ENCODE measurements around the gene PHKA1. TPM values are rescaled to one million over a fixed set of nuclear protein-coding genes. Genes with fewer than 3 reads are reported as not detected.
"Not testable (repeated sequence)": the region's sequence is repeated elsewhere in the genome, so short reads cannot be mapped to it uniquely, and the experiment has no call there.

The PHKA1 gene
- total and polyA plus RNA-seq, 2 experiments from 2014 or later, result 2.7 to 6.7 TPM

DNA sequence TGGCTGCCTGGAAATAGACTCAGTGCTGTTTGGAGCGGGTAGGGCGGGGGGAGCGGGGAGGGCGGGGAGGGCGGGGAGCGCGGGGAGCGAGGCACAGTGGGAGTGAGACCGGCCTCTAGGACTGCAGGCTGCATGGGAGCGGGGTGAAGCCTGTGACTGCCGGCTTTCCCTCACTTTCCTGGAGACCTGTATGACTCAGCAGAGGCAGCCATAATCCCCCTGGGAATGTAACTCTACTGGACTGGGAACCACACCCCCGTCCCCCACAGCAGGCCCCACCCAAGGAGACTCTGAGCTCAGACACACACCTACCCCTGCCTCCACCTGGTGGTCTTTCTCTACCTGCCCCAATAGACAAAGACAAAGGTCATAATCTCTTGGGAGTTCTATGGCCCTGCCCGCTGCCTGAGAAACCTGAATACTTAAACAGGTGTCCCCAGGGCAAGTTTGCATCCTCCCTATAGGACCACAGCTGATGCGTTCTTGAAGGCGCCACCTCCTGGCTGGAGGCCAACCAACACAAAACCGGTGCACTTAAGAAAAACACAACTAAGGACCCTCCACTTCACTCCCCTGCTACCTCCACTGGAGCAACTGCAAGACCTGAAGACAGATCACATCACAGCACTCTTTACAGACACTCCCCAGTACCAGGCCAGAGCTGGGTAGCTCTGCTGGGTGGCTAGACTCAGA is 159.5 kb downstream of the PHKA1 start:
- no peak for TF ChIP-seq EZH2phosphoT487 (IDR thresholded peaks at IDR 0.05; ENCODE audit: low read depth, severe bottlenecking, unreplicated experiment)
- TF ChIP-seq, protein P1, sequence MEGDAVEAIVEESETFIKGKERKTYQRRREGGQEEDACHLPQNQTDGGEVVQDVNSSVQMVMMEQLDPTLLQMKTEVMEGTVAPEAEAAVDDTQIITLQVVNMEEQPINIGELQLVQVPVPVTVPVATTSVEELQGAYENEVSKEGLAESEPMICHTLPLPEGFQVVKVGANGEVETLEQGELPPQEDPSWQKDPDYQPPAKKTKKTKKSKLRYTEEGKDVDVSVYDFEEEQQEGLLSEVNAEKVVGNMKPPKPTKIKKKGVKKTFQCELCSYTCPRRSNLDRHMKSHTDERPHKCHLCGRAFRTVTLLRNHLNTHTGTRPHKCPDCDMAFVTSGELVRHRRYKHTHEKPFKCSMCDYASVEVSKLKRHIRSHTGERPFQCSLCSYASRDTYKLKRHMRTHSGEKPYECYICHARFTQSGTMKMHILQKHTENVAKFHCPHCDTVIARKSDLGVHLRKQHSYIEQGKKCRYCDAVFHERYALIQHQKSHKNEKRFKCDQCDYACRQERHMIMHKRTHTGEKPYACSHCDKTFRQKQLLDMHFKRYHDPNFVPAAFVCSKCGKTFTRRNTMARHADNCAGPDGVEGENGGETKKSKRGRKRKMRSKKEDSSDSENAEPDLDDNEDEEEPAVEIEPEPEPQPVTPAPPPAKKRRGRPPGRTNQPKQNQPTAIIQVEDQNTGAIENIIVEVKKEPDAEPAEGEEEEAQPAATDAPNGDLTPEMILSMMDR (IDR thresholded peaks at IDR 0.05; ENCODE audit: poor library complexity), result peak; percentile 29
- Histone ChIP-seq H2AFZ (no peak overlapping the region), H3K27me3 (no peaks in the 10 kb centered on the region), H3K4me2 (peak overlapping the region; percentile 54), H3K9me2 (replicated peaks; ENCODE audit: insufficient read depth) (no peaks in the 10 kb centered on the region), H3K4me3 (no peak overlapping the region), H3K4me1 (ENCODE audit: insufficient read depth) (peaks cover 5% of the 10 kb centered on the region), H4K20me1 (ENCODE audit: insufficient read depth, poor library complexity, severe bottlenecking) (no peaks in the 10 kb centered on the region), H3K36me3 (replicated peaks; ENCODE audit: insufficient read depth, low read depth) (no peaks in the 10 kb centered on the region), H3K79me2 (no peaks in the 10 kb centered on the region), H3K27ac (peak overlapping the region; percentile 66), H3K9me3 (ENCODE audit: low read depth) (no peaks in the 10 kb centered on the region)
- peak; percentile 65 for DNase-seq (ENCODE audit: low spot score)
- 68% methylated on average over 7 of the region's 16 CpGs for WGBS (ENCODE audit: low lambda C conversion rate, missing lambda C conversion rate)

DNA sequence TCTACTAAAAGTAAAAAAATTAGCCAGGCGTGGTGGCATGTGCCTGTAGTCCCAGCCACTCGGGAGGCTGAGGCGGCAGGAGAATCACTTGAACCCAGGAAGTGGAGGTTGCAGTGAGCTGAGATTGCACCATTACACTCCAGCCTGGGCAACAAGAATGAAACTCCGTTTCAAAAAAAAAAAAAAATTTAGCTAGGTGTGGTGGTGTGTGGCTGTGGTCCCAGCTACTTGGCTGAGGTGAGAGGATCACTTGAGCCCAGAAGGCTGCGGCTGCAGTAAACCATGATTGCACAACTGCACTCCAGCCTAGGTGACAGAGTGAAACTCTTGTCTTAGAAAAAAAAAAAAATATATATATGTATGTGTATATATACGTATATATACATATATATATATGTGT is 161.7 kb downstream of the PHKA1 start:
- H3K27me3 ChIP-seq; H3K4me3 ChIP-seq; H3K4me2 ChIP-seq; H3K4me1 ChIP-seq (ENCODE audit: insufficient read depth); H4K20me1 ChIP-seq (ENCODE audit: insufficient read depth, poor library complexity, severe bottlenecking); H3K9me3 ChIP-seq (ENCODE audit: low read depth); H3K9me2 ChIP-seq (replicated peaks; ENCODE audit: insufficient read depth); DNase-seq (ENCODE audit: low spot score); H3K36me3 ChIP-seq (replicated peaks; ENCODE audit: insufficient read depth, low read depth); H2AFZ ChIP-seq; H3K79me2 ChIP-seq; H3K27ac ChIP-seq: not testable (repeated sequence)
- WGBS (ENCODE audit: low lambda C conversion rate, missing lambda C conversion rate), result 87% methylated on average over 6 of the region's 6 CpGs

DNA sequence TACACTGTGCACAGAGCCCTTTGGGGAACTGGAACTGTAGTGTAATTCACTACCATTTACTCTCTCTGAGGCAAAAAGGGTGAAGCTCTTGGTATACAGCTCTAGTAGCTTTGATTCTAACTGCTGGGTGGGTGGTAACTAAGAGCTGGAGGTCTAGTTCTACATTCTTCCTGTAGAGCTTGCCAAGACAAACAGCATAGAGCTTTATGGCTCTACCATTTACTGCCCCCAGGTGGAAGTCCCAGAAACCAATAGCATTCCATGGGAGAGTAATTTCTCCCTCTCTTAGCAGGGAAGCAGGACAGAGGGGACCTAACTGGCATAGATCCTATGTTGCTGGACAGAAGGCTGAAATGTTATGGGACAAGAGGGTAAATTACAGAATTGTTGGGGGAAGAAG is 168.1 kb downstream of the PHKA1 start:
- DNase-seq (ENCODE audit: low spot score), result no peak
- Histone ChIP-seq H4K20me1 (ENCODE audit: insufficient read depth, poor library complexity, severe bottlenecking) (no peaks in the 10 kb centered on the region), H3K9me3 (ENCODE audit: low read depth) (no peaks in the 10 kb centered on the region)

DNA sequence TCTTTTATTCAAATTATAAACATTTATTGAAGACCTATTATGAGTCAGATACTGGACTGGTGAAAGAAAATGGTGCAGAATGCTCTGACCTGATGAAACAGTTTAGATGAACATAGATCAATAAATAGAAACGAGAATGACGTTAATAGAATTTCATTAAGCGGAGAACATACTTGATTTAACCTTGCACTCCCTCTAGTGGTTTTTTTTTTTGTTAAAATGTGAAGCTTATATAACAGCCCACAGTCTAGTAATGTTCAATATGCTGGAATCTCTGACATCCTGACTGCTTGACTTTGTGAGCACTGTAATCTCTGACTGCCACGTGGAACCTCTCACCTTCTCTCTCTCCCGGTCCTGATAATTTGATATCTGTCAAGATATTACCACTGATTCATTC is 173.8 kb downstream of the PHKA1 start:
- no peaks in the 10 kb centered on the region for H3K27me3 ChIP-seq
- peak; percentile 8 for DNase-seq (ENCODE audit: low spot score)
- H2AFZ ChIP-seq, result no peak overlapping the region
- no peaks in the 10 kb centered on the region for H3K36me3 ChIP-seq (replicated peaks; ENCODE audit: insufficient read depth, low read depth)
- WGBS (ENCODE audit: low lambda C conversion rate, missing lambda C conversion rate), result 42% methylated on average over 5 of the region's 5 CpGs
- no peaks in the 10 kb centered on the region for H3K9me2 ChIP-seq (replicated peaks; ENCODE audit: insufficient read depth)
- H3K4me1 ChIP-seq (ENCODE audit: insufficient read depth), result no peaks in the 10 kb centered on the region
- no peaks in the 10 kb centered on the region for H4K20me1 ChIP-seq (ENCODE audit: insufficient read depth, poor library complexity, severe bottlenecking)
- no peaks in the 10 kb centered on the region for H3K79me2 ChIP-seq
- no peak overlapping the region for H3K4me3 ChIP-seq
- no peak overlapping the region for H3K27ac ChIP-seq
- H3K9me3 ChIP-seq (ENCODE audit: low read depth), result no peaks in the 10 kb centered on the region
- no peak overlapping the region for H3K4me2 ChIP-seq
- TF ChIP-seq EZH2phosphoT487 (IDR thresholded peaks at IDR 0.05; ENCODE audit: low read depth, severe bottlenecking, unreplicated experiment), result no peak
- TF ChIP-seq, protein P1 (IDR thresholded peaks at IDR 0.05; ENCODE audit: poor library complexity), result peak; percentile 42

More for the DNA sequence above, 168.1 kb downstream of the PHKA1 start:
- Histone ChIP-seq H3K4me1 (ENCODE audit: insufficient read depth) (no peaks in the 10 kb centered on the region), H3K27me3 (no peaks in the 10 kb centered on the region), H3K36me3 (replicated peaks; ENCODE audit: insufficient read depth, low read depth) (no peaks in the 10 kb centered on the region), H3K79me2 (no peaks in the 10 kb centered on the region), H3K27ac (no peak overlapping the region), H3K4me3 (no peak overlapping the region), H3K4me2 (no peak overlapping the region), H3K9me2 (replicated peaks; ENCODE audit: insufficient read depth) (no peaks in the 10 kb centered on the region), H2AFZ (no peak overlapping the region)
- TF ChIP-seq EZH2 (IDR thresholded peaks at IDR 0.05; ENCODE audit: borderline replicate concordance), result no peak
- no peak for TF ChIP-seq EZH2phosphoT487 (IDR thresholded peaks at IDR 0.05; ENCODE audit: low read depth, severe bottlenecking, unreplicated experiment)
- TF ChIP-seq, protein P1 (IDR thresholded peaks at IDR 0.05; ENCODE audit: poor library complexity), result no peak

Measured in hepatocyte (in vitro differentiated cells).